ENCODE measurements around the gene RTF2.
"Not testable (repeated sequence)": the region's sequence is repeated elsewhere in the genome, so short reads cannot be mapped to it uniquely, and the experiment has no call there.

The RTF2 gene

DNA sequence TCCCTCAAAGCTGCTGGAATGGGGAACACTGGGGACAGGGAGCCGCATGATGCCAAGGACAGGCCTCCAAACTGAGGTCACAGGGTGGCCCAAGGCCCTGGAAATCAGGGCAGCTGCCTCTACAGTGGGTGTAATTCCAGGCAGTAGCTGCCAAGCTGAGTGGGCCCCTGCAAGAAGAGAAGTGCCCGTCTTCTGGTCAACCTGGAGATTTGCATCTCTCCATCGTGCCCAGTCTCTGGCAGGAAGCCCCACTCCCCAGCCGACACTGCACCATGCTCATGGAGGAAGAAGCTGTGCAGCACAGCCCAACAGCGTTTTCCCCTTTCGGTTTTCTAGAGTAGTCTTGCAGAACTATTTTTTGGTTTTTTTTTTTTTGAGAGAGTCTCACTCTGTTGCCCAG lies 53.9 kb downstream of the RTF2 start:
- Mint-ChIP-seq H3K4me3 (no peak overlapping the region), H3K27me3 (ENCODE audit: low read depth, poor library complexity) (peaks cover 4% of the 10 kb centered on the region), H3K9me3 (peaks cover 56% of the 10 kb centered on the region), H3K4me1 (no peaks in the 10 kb centered on the region), H3K36me3 (ENCODE audit: low read depth) (peaks cover 58% of the 10 kb centered on the region), H3K27ac (no peak overlapping the region)
- no peak for DNase-seq
- TF ChIP-seq, protein P1, sequence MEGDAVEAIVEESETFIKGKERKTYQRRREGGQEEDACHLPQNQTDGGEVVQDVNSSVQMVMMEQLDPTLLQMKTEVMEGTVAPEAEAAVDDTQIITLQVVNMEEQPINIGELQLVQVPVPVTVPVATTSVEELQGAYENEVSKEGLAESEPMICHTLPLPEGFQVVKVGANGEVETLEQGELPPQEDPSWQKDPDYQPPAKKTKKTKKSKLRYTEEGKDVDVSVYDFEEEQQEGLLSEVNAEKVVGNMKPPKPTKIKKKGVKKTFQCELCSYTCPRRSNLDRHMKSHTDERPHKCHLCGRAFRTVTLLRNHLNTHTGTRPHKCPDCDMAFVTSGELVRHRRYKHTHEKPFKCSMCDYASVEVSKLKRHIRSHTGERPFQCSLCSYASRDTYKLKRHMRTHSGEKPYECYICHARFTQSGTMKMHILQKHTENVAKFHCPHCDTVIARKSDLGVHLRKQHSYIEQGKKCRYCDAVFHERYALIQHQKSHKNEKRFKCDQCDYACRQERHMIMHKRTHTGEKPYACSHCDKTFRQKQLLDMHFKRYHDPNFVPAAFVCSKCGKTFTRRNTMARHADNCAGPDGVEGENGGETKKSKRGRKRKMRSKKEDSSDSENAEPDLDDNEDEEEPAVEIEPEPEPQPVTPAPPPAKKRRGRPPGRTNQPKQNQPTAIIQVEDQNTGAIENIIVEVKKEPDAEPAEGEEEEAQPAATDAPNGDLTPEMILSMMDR (IDR thresholded peaks at IDR 0.05) = no peak

DNA sequence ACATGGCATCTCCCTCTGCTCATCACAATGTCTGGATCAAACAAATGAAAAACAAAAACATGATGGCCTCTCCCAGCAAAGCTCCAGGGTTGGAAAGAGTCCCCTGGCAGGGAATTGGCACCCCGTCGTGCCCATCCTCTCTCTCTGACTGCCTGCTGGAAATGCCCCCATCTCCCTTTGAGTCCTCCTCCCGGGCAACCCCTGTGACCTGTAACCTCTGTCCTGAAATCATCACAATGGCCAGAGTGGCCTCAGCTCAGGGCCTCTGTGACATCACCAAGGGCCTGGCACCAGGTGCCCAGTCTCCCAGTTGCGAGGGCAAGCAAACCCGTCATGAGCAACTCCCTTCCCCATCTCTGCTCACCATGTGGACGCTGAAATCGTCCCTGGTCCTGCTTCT lies 56.0 kb downstream of the RTF2 start, which contains the start of gene FAM209A:
TSS of gene FAM209A (plus strand) at position 301 of the 400 bp plus-strand sequence. CDS start at position 366, 65 bp downstream.
- not testable (repeated sequence) for H3K27ac Mint-ChIP-seq; H3K4me1 Mint-ChIP-seq; H3K4me3 Mint-ChIP-seq; DNase-seq; H3K27me3 Mint-ChIP-seq (ENCODE audit: low read depth, poor library complexity)
- Mint-ChIP-seq H3K9me3 (peaks cover 42% of the 10 kb centered on the region), H3K36me3 (ENCODE audit: low read depth) (peaks cover 37% of the 10 kb centered on the region)

DNA sequence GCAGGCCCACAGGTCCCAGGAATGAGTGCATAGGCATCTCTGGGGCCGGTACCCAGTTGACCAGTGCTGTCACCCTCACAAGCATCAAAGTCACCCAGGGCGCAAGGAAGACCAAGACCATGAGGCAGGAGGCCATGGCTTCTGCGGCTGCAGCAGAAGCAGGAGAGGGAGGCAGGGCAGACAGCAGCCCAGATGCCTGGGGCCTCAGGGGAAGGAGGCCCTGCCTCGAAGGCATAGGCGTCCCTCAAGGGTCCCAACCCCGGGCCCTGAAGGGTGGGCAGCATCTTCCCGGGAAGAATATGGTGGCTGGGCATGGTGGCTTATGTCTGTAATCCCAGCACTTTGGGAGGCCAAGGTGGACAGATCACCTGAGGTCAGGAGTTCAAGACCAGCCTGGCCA lies 59.1 kb downstream of the RTF2 start:
- no peaks in the 10 kb centered on the region for H3K4me1 Mint-ChIP-seq
- H3K4me3 Mint-ChIP-seq = no peak overlapping the region
- no peak for DNase-seq
- no peak overlapping the region for H3K27ac Mint-ChIP-seq
- H3K9me3 Mint-ChIP-seq = peaks cover 11% of the 10 kb centered on the region
- H3K27me3 Mint-ChIP-seq (ENCODE audit: low read depth, poor library complexity) = peaks cover 4% of the 10 kb centered on the region
- H3K36me3 Mint-ChIP-seq (ENCODE audit: low read depth) = peaks cover 6% of the 10 kb centered on the region
- TF ChIP-seq, protein P1 (IDR thresholded peaks at IDR 0.05) = no peak

DNA sequence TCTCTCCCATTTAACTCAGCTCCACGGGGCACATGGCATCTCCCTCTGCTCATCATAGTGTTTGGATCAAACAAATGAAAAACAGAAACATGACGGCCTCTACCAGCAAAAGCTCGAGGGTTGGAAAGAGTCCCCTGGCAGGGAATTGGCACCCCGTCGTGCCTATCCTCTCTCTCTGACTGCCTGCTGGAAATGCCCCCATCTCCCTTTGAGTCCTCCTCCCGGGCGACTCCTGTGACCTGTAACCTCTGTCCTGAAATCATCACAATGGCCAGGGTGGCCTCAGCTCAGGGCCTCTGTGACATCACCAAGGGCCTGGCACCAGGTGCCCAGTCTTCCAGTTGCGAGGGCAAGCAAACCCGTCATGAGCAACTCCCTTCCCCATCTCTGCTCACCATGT lies 64.5 kb downstream of the RTF2 start, which contains the start of gene FAM209B:
TSS of gene FAM209B (plus strand) at position 301 of the 400 bp plus-strand sequence. CDS start at position 397, 96 bp downstream.
- not testable (repeated sequence) for H3K36me3 Mint-ChIP-seq (ENCODE audit: low read depth); DNase-seq; H3K27me3 Mint-ChIP-seq (ENCODE audit: low read depth, poor library complexity); H3K4me3 Mint-ChIP-seq; H3K9me3 Mint-ChIP-seq; H3K4me1 Mint-ChIP-seq; H3K27ac Mint-ChIP-seq

DNA sequence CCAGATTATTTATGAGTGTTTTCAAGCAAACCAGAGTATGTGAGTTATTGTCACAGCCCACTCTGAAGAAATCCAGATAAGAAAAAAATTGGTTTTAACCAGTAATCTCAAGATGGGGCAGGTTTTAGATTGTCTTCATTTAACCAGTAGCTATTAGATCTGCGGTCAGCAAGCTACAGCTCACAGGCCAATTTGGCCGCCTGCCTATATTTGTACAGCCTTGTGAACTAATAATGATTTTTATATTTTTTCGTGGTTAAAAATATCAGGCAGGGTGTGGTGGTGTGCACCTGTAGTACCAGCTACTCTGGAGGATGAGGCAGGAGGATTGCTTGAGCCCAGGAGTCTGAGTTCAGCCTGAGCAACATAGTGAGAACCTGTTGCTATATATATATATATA lies 69.6 kb downstream of the RTF2 start:
- peaks cover 6% of the 10 kb centered on the region for H3K27me3 Mint-ChIP-seq (ENCODE audit: low read depth, poor library complexity)
- DNase-seq = no peak
- H3K27ac Mint-ChIP-seq = no peak overlapping the region
- H3K4me1 Mint-ChIP-seq = no peaks in the 10 kb centered on the region
- H3K9me3 Mint-ChIP-seq = no peaks in the 10 kb centered on the region
- TF ChIP-seq, protein P1 (IDR thresholded peaks at IDR 0.05) = no peak
- H3K36me3 Mint-ChIP-seq (ENCODE audit: low read depth) = no peaks in the 10 kb centered on the region
- H3K4me3 Mint-ChIP-seq = no peak overlapping the region

DNA sequence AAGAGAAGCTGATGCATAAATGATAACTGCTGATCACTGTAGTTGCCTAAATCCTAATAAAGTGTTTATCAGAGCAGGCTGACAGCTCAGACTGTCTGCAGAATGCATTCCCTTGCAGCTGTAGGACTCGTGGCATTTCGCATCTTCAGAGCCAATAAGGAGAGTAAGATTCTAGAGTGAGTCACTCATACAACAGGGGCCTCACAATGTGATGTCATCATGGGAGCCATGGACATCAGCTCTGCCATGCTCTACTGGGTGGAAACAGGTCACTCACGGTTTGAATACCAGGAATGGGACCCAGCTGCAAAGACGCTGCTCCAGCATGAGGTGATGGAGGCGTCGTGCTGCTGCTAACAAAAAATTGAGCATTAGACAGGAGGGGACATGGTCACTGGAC lies 72.0 kb downstream of the RTF2 start:
- peaks cover 7% of the 10 kb centered on the region for H3K27me3 Mint-ChIP-seq (ENCODE audit: low read depth, poor library complexity)
- no peaks in the 10 kb centered on the region for H3K9me3 Mint-ChIP-seq
- TF ChIP-seq, protein P1 (IDR thresholded peaks at IDR 0.05) = no peak
- no peaks in the 10 kb centered on the region for H3K4me1 Mint-ChIP-seq
- no peaks in the 10 kb centered on the region for H3K36me3 Mint-ChIP-seq (ENCODE audit: low read depth)
- H3K27ac Mint-ChIP-seq = no peak overlapping the region
- no peak for DNase-seq
- H3K4me3 Mint-ChIP-seq = no peak overlapping the region

DNA sequence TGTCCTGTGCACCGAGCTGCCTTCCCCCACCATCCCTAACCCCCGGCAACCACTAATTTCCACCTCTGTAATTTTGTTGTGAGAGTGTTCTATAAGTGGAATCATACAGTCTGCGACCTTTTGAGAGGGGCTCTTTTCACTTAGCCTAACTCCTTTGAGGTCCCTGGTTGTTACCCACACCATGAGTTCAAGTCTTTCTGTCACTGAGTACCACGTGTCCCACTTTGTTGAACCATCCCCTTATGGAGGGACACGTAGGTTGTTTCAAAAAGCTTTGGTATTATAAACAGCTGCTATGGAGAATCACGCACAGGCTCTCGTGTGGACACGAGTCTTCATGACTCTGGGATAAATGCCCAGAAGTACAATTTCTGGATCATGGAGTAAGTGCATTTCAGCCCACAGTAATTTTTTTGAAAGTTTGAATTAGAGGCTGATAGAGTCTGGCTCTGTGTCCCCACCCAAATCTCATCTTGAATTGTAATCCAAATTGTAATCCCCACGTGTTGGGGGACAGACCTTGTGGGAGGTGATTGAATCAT lies 74.1 kb downstream of the RTF2 start:
- Mint-ChIP-seq H3K27me3 (ENCODE audit: low read depth, poor library complexity) (peaks cover 8% of the 10 kb centered on the region), H3K27ac (no peak overlapping the region), H3K36me3 (ENCODE audit: low read depth) (peaks cover 4% of the 10 kb centered on the region), H3K4me1 (no peaks in the 10 kb centered on the region), H3K4me3 (no peak overlapping the region), H3K9me3 (peaks cover 9% of the 10 kb centered on the region)
- TF ChIP-seq, protein P1 (IDR thresholded peaks at IDR 0.05) = no peak
- no peak for DNase-seq

All from nephron progenitor cell (in vitro differentiated cells).